ENCODE measurements around the gene FAM124B.
"Not testable (repeated sequence)": the region's sequence is repeated elsewhere in the genome, so short reads cannot be mapped to it uniquely, and the experiment has no call there.

FAM124B gene

DNA sequence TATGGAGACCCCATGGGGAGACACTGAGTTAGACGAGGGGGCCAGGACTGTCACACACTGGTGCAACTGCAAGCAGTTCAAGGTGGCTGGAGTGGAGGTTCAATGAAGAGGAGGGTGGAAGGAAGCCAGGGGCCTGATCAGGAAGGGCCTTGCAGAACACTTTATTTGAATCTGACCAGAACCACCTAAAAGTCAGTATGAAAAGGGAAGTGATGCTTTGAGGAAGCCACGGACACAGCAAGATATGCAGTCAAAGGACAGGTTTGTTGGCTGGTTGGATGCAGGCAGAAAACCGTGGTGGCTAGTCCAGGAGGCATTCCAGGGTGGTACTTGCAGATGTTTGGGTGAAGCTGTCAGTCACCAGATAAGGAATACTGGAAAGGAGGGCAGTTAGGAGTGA is 3.5 kb upstream of the FAM124B start:
- no peak overlapping the region for H3K4me3 ChIP-seq (ENCODE audit: low read depth, low read length)
- no peak for TF ChIP-seq CTCF (IDR thresholded peaks at IDR 0.05; ENCODE audit: borderline replicate concordance, insufficient read depth, low read depth, low read length)

GRCh38 chr2:224404796-224405195 is 2.9 kb upstream of the FAM124B start:
- no peak for TF ChIP-seq CTCF (IDR thresholded peaks at IDR 0.05; ENCODE audit: borderline replicate concordance, insufficient read depth, low read depth, low read length)
- no peak overlapping the region for H3K4me3 ChIP-seq (ENCODE audit: low read depth, low read length)

DNA sequence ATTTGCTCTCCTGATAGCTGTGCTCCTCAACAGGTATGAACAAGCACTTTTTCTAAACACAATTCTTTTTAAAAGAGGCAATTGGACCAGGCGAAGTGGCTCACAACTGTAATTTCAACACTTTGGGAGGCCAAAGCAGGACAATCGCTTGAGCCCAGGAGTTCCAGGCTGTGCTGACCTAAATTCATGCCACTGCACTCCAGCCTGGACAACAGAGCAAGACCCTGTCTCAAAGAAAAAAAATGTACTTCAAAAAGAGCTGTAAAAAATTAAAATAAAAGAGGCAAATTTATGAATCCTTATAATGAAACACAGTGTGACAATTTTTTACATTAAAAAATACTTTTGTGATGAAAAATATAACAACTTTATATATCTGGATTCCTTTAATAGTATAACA is 1.8 kb upstream of the FAM124B start:
- H3K4me3 ChIP-seq (ENCODE audit: low read depth, low read length), result no peak overlapping the region
- TF ChIP-seq CTCF (IDR thresholded peaks at IDR 0.05; ENCODE audit: borderline replicate concordance, insufficient read depth, low read depth, low read length), result no peak

- TF ChIP-seq CTCF (IDR thresholded peaks at IDR 0.05; ENCODE audit: borderline replicate concordance, insufficient read depth, low read depth, low read length), result no peak
- H3K4me3 ChIP-seq (ENCODE audit: low read depth, low read length), result no peak overlapping the region
Measured at GRCh38 chr2:224400886-224401632, 848 bp downstream of the FAM124B start.

DNA sequence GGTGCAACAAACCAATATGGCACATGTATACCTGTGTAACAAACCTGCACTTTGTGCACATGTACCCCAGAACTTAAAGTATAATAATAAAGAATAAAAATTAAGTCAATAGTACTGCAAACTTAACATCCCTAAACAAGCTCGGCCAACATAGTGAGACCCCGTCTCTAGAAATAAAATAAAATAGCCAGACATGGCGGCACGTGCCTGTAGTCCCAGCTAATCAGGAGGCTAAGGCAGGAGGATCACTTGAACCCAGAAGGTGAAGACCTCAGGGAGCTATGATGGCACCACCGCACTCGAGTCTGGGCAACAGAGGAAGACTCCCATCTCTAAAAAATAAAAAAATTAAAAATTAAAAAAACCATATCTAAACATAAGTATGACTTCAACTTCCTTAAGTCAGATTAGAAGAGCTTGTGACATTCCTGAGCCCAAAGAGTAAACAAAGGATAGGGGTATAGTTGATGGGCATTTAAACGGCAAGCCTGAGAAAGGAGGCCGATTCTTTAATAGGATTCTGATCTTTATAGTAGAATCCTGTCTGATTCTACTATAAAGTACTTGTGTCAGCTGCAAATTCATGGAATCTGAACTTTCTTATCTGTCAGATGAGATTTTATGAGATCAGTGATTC is 1.6 kb downstream of the FAM124B start:
- no peak overlapping the region for H3K4me3 ChIP-seq (ENCODE audit: low read depth, low read length)

DNA sequence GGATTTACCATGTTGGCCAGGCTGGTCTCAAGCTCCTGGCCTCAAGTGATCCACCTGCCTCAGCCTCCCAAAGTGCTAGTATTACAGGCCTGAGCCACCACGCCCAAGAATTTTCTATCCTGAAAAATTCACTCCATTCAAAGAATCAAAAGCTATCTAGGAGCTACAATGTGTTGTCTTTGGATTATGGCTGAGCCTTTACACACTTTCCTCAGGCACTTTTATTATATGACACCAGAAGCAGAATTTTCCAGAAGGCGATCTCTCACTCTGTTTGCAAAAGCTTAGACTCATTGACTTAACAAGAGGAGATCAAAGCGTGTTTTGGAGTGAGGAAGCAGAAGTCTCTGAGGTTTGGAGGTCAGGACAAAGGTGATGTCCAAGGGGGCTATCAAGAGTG is 3.6 kb downstream of the FAM124B start:
- no peak for TF ChIP-seq CTCF (IDR thresholded peaks at IDR 0.05; ENCODE audit: borderline replicate concordance, insufficient read depth, low read depth, low read length)

More for the DNA sequence above, 1.6 kb downstream of the FAM124B start:
- no peak for TF ChIP-seq CTCF (IDR thresholded peaks at IDR 0.05; ENCODE audit: borderline replicate concordance, insufficient read depth, low read depth, low read length)

DNA sequence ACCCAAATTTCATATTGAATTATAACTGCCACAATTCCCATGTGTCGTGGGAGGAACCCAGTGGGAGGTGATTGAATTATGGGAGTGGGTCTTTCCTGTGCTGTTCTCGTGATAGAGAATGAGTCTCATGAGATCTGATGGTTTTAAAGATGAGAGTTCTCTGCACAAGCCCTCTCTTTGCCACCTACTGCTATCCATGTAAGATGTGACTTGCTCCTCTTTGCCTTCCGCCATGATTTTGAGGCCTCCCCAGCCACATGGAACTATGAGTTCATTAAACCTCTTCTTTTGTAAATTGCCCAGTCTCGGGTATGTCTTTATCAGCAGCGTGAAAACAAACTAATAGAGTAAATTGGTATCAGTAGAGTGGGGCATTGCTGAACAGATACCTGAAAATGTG is 4.8 kb downstream of the FAM124B start:
- not testable (repeated sequence) for H3K4me3 ChIP-seq (ENCODE audit: low read depth, low read length)

More for the DNA sequence above, 3.6 kb downstream of the FAM124B start:
- H3K4me3 ChIP-seq (ENCODE audit: low read depth, low read length), result no peak overlapping the region
